Astrocyte (in vitro differentiated cells and primary cell): ENCODE measurements around the gene EIF3J.

Source experiments
- CTCF ChIP-seq: IDR thresholded peaks from 2 replicates; pipeline ENCODE4 v1.5.1; 2011; ENCODE audit warnings: low read depth, mild to moderate bottlenecking, inconsistent platforms, low read length, moderate library complexity; ENCODE audit not compliant: insufficient read depth
- EZH2 ChIP-seq: IDR thresholded peaks from 2 replicates; pipeline ENCODE4 v1.6.1; 2012; ENCODE audit warnings: mild to moderate bottlenecking, low read length, inconsistent platforms; ENCODE audit not compliant: insufficient read depth

GRCh38 chr15:44585633-44586032 is 48.7 kb downstream of the EIF3J start:
- TF ChIP-seq EZH2 (no peak), CTCF (no peak)
